Measurements from ENCODE around the gene ZNF19. TPM values are rescaled to one million over a fixed set of nuclear protein-coding genes. Genes with fewer than 3 reads are reported as not detected.

ZNF19 gene
- total RNA-seq, 1 experiment from 2014 or later, result 5.4 TPM

DNA sequence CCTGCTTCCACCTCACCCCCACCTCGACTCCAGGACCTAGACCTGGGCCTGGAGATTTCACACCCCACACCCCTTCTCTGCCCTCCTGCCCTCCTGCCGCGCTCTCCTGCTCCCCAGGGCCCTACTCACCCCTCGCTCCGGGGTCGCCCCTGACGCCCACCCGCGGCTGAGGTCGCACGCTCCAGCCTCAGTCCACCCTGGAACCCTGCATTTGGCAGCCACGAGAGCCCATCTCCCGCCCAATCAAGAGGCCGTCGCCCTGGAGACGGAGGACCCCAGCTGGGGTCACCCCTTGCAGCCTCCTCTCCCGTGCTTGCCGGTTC is 63.4 kb downstream of the ZNF19 start:
- Histone ChIP-seq H3K36me3 (ENCODE audit: control insufficient read depth in 1 of 2, insufficient read depth in 2 of 2, low read length in 2 of 2) (no peaks in the 10 kb centered on the region), H3K9ac (ENCODE audit: low read length) (no peak overlapping the region), H3K4me2 (ENCODE audit: low read length) (peak overlapping the region; percentile 67; the same call in 1 of the 2 replicates), H4K20me1 (ENCODE audit: insufficient read depth) (no peaks in the 10 kb centered on the region), H3K4me1 (ENCODE audit: control insufficient read depth in 1 of 2, insufficient read depth in 2 of 2, low read length in 2 of 2) (peaks cover 4 to 14% of the 10 kb centered on the region in 2 experiments; a peak in 3 of 4 replicates), H3K27me3 (ENCODE audit: insufficient read depth, low read length) (no peaks in the 10 kb centered on the region), H3K27ac (ENCODE audit: low read depth, low read length) (no peak overlapping the region; the same call in 1 of the 2 replicates), H3K79me2 (ENCODE audit: insufficient read depth, low read length) (no peaks in the 10 kb centered on the region), H2AFZ (ENCODE audit: low read depth, low read length, poor library complexity, severe bottlenecking) (no peak overlapping the region), H3K9me2 (ENCODE audit: insufficient read depth) (no peaks in the 10 kb centered on the region), H3K4me3 (replicated peaks in 1 of 2; ENCODE audit: low read depth in 1 of 2, low read length in 2 of 2) (no peak overlapping the region), H3K9me3 (ENCODE audit: control insufficient read depth in 1 of 2, insufficient read depth in 1 of 2, low read depth in 1 of 2, low read length in 2 of 2) (peaks cover 0 to 7% of the 10 kb centered on the region in 2 experiments; a peak in 1 of 4 replicates)
- intact Hi-C loops (cut with micrococcal nuclease), result no loop called here
- CTCF ChIA-PET, result interaction anchor here (1.5 to 2.4 kb wide), 2 partner anchors 13 to 74 kb away, joined by 7 to 8 read pairs; no protein-coding TSS in a partner anchor
- no TSS peak for BruUV-seq (replicated peaks)
- DNase-seq (ENCODE audit: low read depth, low spot score) (no peak), ATAC-seq (no peak)
- no peak for TF ChIP-seq CEBPB (IDR thresholded peaks at IDR 0.05; ENCODE audit: low read depth)
- TF ChIP-seq, protein P1, sequence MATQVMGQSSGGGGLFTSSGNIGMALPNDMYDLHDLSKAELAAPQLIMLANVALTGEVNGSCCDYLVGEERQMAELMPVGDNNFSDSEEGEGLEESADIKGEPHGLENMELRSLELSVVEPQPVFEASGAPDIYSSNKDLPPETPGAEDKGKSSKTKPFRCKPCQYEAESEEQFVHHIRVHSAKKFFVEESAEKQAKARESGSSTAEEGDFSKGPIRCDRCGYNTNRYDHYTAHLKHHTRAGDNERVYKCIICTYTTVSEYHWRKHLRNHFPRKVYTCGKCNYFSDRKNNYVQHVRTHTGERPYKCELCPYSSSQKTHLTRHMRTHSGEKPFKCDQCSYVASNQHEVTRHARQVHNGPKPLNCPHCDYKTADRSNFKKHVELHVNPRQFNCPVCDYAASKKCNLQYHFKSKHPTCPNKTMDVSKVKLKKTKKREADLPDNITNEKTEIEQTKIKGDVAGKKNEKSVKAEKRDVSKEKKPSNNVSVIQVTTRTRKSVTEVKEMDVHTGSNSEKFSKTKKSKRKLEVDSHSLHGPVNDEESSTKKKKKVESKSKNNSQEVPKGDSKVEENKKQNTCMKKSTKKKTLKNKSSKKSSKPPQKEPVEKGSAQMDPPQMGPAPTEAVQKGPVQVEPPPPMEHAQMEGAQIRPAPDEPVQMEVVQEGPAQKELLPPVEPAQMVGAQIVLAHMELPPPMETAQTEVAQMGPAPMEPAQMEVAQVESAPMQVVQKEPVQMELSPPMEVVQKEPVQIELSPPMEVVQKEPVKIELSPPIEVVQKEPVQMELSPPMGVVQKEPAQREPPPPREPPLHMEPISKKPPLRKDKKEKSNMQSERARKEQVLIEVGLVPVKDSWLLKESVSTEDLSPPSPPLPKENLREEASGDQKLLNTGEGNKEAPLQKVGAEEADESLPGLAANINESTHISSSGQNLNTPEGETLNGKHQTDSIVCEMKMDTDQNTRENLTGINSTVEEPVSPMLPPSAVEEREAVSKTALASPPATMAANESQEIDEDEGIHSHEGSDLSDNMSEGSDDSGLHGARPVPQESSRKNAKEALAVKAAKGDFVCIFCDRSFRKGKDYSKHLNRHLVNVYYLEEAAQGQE (IDR thresholded peaks at IDR 0.05; ENCODE audit: low read depth), result no peak
- RAD21 ChIA-PET (ENCODE audit: low non-redundant PET in 1 of 2, low total read pairs in 2 of 2, uncharacterized antibody in 2 of 2, unreplicated experiment in 2 of 2), result interaction anchor here (1.1 to 1.7 kb wide), 2 partner anchors 13 kb away, joined by 3 to 5 read pairs; no protein-coding TSS in a partner anchor
- POLR2A ChIA-PET, result interaction anchor here (1.8 kb wide), 1 partner anchor 186 kb away, joined by 3 read pairs; no protein-coding TSS in a partner anchor

DNA sequence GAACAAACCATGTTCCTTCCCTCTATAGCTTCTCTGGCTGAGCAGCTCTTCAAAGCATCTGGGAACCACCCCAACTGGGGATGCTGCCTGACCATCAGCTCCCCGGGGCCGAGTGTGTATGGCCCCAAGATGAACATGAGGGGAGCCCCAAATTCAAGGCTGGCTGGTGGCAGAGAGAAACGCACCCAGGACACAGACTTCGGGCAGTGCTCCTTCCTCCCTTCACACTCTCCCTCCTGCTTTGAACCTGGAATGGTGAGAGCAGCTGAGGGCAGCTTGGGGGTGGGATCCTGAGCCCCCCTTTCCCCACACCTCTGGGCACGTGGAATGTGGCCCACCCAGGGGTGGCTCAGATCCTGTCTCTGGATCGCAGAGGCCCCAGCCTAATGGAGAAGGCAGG is 64.5 kb downstream of the ZNF19 start:
- Histone ChIP-seq H3K4me1 (ENCODE audit: control insufficient read depth in 1 of 2, insufficient read depth in 2 of 2, low read length in 2 of 2) (peaks cover 4 to 14% of the 10 kb centered on the region in 2 experiments; a peak in 3 of 4 replicates), H3K9me2 (ENCODE audit: insufficient read depth) (no peaks in the 10 kb centered on the region), H3K27ac (ENCODE audit: low read depth, low read length) (no peak overlapping the region), H3K79me2 (ENCODE audit: insufficient read depth, low read length) (no peaks in the 10 kb centered on the region), H3K27me3 (ENCODE audit: insufficient read depth, low read length) (no peaks in the 10 kb centered on the region), H3K9ac (ENCODE audit: low read length) (no peak overlapping the region), H3K4me2 (ENCODE audit: low read length) (no peak overlapping the region), H3K9me3 (ENCODE audit: control insufficient read depth in 1 of 2, insufficient read depth in 1 of 2, low read depth in 1 of 2, low read length in 2 of 2) (peaks cover 0 to 7% of the 10 kb centered on the region in 2 experiments; a peak in 1 of 4 replicates), H3K36me3 (ENCODE audit: control insufficient read depth in 1 of 2, insufficient read depth in 2 of 2, low read length in 2 of 2) (no peaks in the 10 kb centered on the region), H3K4me3 (replicated peaks in 1 of 2; ENCODE audit: low read depth in 1 of 2, low read length in 2 of 2) (no peak overlapping the region), H4K20me1 (ENCODE audit: insufficient read depth) (no peaks in the 10 kb centered on the region), H2AFZ (ENCODE audit: low read depth, low read length, poor library complexity, severe bottlenecking) (no peak overlapping the region)
- no TSS peak for BruUV-seq (replicated peaks)
- CTCF ChIA-PET, result no interaction called here
- ATAC-seq, result no peak
- POLR2A ChIA-PET, result no interaction called here
- DNase-seq (ENCODE audit: low read depth, low spot score), result no peak
- RAD21 ChIA-PET (ENCODE audit: low non-redundant PET in 1 of 2, low total read pairs in 2 of 2, uncharacterized antibody in 2 of 2, unreplicated experiment in 2 of 2), result no interaction called here
- intact Hi-C loops (cut with micrococcal nuclease), result no loop called here
- TF ChIP-seq, protein P2, sequence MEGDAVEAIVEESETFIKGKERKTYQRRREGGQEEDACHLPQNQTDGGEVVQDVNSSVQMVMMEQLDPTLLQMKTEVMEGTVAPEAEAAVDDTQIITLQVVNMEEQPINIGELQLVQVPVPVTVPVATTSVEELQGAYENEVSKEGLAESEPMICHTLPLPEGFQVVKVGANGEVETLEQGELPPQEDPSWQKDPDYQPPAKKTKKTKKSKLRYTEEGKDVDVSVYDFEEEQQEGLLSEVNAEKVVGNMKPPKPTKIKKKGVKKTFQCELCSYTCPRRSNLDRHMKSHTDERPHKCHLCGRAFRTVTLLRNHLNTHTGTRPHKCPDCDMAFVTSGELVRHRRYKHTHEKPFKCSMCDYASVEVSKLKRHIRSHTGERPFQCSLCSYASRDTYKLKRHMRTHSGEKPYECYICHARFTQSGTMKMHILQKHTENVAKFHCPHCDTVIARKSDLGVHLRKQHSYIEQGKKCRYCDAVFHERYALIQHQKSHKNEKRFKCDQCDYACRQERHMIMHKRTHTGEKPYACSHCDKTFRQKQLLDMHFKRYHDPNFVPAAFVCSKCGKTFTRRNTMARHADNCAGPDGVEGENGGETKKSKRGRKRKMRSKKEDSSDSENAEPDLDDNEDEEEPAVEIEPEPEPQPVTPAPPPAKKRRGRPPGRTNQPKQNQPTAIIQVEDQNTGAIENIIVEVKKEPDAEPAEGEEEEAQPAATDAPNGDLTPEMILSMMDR (IDR thresholded peaks at IDR 0.05 in 2 of 3, conservative IDR thresholded peaks at IDR 0.05 in 1 of 3; ENCODE audit: borderline replicate concordance in 1 of 3, insufficient read depth in 1 of 3, low read depth in 2 of 3, low read length in 2 of 3), result no peak
- TF ChIP-seq EZH2phosphoT487 (IDR thresholded peaks at IDR 0.05; ENCODE audit: borderline replicate concordance) (no peak), POLR2AphosphoS5 (IDR thresholded peaks at IDR 0.05; ENCODE audit: low read depth, low read length) (no peak), JUND (IDR thresholded peaks at IDR 0.05) (no peak), TCF7L2 (IDR thresholded peaks at IDR 0.05; ENCODE audit: borderline replicate concordance, extremely low read depth, insufficient read depth, insufficient read length) (no peak), CBX3 (IDR thresholded peaks at IDR 0.05; ENCODE audit: low read depth) (no peak), SRF (IDR thresholded peaks at IDR 0.05; ENCODE audit: low read depth) (no peak), ZFX (IDR thresholded peaks at IDR 0.05) (no peak), RAD21 (IDR thresholded peaks at IDR 0.05; ENCODE audit: low read depth) (no peak), FOSL1 (IDR thresholded peaks at IDR 0.05; ENCODE audit: low read depth) (no peak), ELF1 (IDR thresholded peaks at IDR 0.05; ENCODE audit: borderline replicate concordance, low read depth) (no peak)
